Measurements from ENCODE around the gene PARD6G.

The PARD6G gene

DNA sequence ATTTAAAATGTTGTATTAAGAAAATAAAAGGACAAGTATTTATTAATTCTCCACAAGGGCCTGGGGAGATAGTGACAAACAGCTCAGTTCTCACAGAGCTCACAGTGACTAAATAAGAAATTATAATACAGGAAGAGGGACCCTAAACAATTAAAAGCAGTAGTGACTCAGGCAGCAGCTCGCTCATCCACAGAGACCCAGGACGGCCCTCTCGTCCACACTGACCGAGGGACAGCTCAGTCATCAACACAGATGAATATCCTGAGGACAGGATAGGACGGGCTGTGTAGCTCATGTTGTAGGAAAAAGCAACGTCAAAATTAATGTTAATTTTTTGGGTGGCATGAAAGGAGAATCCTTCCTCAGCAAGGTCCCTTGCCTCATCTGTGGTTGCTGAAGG lies 44.1 kb downstream of the PARD6G start:
- no peak overlapping the region for H3K27ac ChIP-seq (ENCODE audit: low read length)
- no peak overlapping the region for H3K4me3 ChIP-seq (ENCODE audit: low read length)
- no peak overlapping the region for H3K9ac ChIP-seq (ENCODE audit: low read depth, low read length)
- no peaks in the 10 kb centered on the region for H3K27me3 ChIP-seq (ENCODE audit: insufficient read depth, low read length)
- H3K9me3 ChIP-seq (ENCODE audit: insufficient read depth, low read depth, low read length) = no peaks in the 10 kb centered on the region
- H3K36me3 ChIP-seq (ENCODE audit: insufficient read depth, low read depth, low read length) = no peaks in the 10 kb centered on the region
- H3K4me1 ChIP-seq (ENCODE audit: insufficient read depth, low read length) = no peaks in the 10 kb centered on the region

DNA sequence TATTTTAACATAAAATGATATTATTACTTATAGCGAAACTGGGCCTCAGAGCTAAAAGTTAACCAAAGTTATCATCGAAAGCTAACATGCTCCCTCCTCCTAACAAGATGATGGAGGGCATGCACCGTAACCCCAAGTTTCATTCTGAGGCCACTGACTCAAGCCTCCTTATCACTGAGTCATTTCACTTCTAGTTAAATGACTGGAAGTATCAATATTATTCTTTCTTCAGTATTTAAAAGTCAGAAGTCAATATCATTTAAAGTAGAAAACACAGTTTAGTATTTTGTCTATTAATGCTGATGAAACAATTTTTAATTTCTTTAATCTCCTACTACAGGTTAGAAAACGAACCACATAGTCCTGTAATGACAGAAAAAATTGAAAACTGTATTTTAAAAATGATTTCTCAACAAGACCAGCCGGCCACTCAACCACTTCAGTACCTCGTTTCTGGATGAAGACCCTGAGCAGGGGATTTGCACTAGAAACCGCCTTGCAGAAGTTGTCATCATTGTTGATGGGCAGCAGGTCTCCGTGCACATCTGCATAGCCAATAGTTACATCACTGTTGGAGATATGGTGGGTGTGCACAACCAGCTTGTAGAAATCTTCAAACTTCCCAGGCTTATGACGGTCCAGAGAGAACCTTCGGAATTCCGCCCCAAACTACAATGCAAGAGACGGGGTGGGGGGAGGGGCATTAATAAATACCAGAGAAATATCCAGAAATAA lies 44.9 kb downstream of the PARD6G start:
- Histone ChIP-seq H3K9ac (ENCODE audit: low read depth, low read length) (no peak overlapping the region), H3K4me3 (ENCODE audit: low read length) (no peak overlapping the region), H3K9me3 (ENCODE audit: insufficient read depth, low read depth, low read length) (no peaks in the 10 kb centered on the region), H3K4me1 (ENCODE audit: insufficient read depth, low read length) (peaks cover 7% of the 10 kb centered on the region), H3K27ac (ENCODE audit: low read length) (no peak overlapping the region), H3K36me3 (ENCODE audit: insufficient read depth, low read depth, low read length) (no peaks in the 10 kb centered on the region), H3K27me3 (ENCODE audit: insufficient read depth, low read length) (no peaks in the 10 kb centered on the region)

DNA sequence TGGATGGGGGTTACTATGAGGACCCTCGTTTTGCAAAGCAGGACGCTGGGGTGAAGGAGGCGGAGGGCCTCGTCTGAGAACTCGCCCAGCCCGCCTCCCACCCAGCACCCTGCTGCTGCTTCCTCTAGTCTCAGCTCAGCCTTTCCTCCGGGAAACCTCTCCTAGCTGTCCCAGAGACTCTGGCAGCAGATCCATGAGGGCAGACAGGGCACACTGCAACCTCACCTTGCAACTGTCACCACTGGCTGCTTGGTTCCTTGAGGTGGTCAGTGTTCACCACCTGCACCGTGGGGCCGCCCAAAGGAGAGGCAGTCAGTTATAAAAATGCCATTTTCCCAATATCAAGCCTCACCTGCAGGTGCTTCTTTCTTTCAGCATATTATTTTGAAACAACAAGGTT lies 45.6 kb downstream of the PARD6G start:
- Histone ChIP-seq H3K4me3 (ENCODE audit: low read length) (no peak overlapping the region), H3K9ac (ENCODE audit: low read depth, low read length) (no peak overlapping the region), H3K9me3 (ENCODE audit: insufficient read depth, low read depth, low read length) (no peaks in the 10 kb centered on the region), H3K27ac (ENCODE audit: low read length) (no peak overlapping the region), H3K4me1 (ENCODE audit: insufficient read depth, low read length) (peaks cover 13% of the 10 kb centered on the region), H3K36me3 (ENCODE audit: insufficient read depth, low read depth, low read length) (no peaks in the 10 kb centered on the region), H3K27me3 (ENCODE audit: insufficient read depth, low read length) (no peaks in the 10 kb centered on the region)

DNA sequence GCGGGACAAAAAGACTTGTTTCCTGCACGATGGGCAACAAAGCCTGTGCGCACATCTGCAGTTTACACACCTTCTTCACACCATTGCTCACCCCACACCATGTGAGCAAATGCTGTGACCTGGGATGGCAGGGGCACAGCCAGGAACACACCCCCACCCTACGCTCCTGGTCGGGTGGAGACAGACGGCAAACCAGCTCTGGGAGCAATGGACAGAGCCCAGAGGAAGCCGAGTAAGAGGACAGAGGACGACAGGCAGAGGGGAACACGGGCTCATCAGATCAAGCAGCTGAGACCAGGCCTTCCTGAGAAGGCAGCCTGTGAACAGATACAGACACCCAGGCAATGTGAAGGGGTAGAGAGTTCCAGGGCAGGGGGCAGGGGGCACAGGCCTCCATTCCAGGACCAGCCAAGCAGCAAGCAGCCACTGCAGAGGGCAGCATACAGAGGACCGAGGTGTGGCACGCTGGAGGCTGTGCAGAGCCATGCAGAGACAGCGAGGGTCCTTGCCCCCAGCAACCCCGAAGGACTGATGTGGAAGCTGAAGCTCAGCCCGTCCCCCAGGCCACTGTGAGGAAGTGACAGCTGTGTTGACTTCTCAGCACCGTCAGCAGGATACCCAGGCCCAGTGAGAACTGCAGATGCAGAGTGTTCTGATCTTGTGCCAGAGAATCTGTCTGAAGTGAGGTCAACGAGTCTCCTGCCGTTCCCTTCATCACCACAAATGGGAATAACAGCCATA lies 46.2 kb downstream of the PARD6G start:
- Histone ChIP-seq H3K4me3 (ENCODE audit: low read length) (no peak overlapping the region), H3K4me1 (ENCODE audit: insufficient read depth, low read length) (peaks cover 17% of the 10 kb centered on the region), H3K9me3 (ENCODE audit: insufficient read depth, low read depth, low read length) (no peaks in the 10 kb centered on the region), H3K9ac (ENCODE audit: low read depth, low read length) (no peak overlapping the region), H3K27ac (ENCODE audit: low read length) (no peak overlapping the region), H3K27me3 (ENCODE audit: insufficient read depth, low read length) (no peaks in the 10 kb centered on the region), H3K36me3 (ENCODE audit: insufficient read depth, low read depth, low read length) (no peaks in the 10 kb centered on the region)

DNA sequence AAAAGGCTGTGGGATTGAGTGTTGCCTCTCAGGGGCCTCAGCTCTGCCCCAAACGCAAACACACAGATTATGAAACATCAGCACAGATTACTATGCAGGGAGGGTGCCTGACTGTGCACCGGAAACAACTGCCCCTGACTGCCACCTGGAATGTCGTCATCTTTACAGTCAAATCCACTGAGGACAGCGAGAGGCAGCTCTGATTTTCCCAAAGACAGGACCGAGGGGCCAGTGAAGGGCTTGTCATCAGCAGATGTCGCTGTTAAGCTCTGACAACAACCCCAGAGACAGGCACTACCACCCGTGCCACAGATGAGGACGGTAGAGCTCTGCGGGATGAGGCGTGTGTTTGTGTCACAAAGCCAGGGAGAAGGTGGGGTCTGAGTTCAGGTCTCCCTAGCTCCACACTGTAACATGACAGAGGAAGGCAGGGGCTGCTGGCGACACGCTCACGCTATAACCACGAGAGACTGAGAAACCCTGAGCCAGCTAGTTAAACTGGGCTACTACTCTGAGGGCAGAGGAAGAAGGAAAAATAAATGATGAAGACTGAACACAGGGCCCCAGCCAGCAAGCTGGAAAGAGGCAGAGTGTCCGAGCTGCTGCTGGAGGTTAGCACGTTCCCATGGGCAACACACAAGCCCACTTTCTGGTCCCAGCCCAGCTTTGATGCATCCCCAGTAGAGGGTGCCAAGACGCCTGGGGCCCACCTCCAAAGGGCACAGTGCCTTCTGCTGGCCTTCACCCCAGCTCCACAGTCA lies 47.0 kb downstream of the PARD6G start:
- Histone ChIP-seq H3K4me1 (ENCODE audit: insufficient read depth, low read length) (peaks cover 18% of the 10 kb centered on the region), H3K9ac (ENCODE audit: low read depth, low read length) (no peak overlapping the region), H3K27me3 (ENCODE audit: insufficient read depth, low read length) (no peaks in the 10 kb centered on the region), H3K9me3 (ENCODE audit: insufficient read depth, low read depth, low read length) (no peaks in the 10 kb centered on the region), H3K4me3 (ENCODE audit: low read length) (no peak overlapping the region), H3K36me3 (ENCODE audit: insufficient read depth, low read depth, low read length) (no peaks in the 10 kb centered on the region), H3K27ac (ENCODE audit: low read length) (no peak overlapping the region)

DNA sequence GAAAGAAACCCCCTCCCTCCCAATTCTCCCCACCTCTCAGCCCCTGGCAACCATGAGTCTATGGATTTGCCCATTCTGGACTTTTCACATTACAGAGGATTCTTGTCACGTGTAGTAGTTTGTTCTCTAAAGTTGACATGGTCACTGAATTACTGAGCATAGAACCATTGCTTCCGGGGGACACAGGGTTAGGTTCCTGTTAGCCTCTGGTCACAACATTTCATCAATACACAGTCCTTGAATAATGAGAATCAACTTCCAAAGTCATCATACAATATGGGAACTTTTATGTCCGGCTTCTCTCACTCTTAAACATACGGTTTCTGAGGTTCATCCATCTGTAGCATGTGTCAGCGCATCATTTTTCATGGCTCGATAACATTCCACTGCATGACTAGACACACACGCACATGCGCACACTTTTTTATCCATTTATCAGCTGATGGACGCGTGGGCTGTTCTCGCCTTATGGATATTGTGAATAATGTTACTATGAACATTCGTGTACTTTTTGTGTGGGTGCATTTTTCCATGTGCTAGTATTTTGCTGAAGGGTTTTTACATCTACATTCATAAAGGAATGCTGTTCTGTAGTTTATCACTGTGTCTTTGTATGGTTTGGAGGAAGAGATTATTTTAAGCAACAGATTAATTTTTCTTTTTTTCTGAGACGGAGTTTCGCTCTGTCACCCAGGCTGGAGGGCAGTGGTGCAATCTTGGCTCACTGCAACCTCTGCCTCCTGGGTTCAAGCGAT lies 48.1 kb downstream of the PARD6G start:
- Histone ChIP-seq H3K4me3 (ENCODE audit: low read length) (no peak overlapping the region), H3K9ac (ENCODE audit: low read depth, low read length) (no peak overlapping the region), H3K27ac (ENCODE audit: low read length) (no peak overlapping the region), H3K4me1 (ENCODE audit: insufficient read depth, low read length) (peaks cover 18% of the 10 kb centered on the region), H3K9me3 (ENCODE audit: insufficient read depth, low read depth, low read length) (no peaks in the 10 kb centered on the region), H3K36me3 (ENCODE audit: insufficient read depth, low read depth, low read length) (no peaks in the 10 kb centered on the region), H3K27me3 (ENCODE audit: insufficient read depth, low read length) (no peaks in the 10 kb centered on the region)

DNA sequence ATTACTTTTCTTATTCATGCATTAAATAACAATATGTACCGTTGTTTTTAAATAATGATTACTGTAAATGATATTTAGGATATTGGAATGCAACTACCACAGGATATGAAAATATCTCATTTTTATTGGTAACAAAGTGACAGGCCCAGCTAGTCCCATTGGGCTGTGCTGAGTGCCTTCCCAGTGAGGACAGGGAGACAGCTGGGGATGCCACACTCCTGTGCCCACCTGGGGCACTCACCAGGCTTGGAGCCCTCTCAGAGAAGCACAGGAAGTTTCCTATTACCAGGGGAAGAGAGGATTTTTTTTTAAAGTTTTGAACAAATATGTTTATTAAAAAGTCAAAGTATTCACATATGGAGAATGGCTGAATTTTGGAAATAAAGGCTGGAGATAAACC lies 48.9 kb downstream of the PARD6G start:
- Histone ChIP-seq H3K4me1 (ENCODE audit: insufficient read depth, low read length) (peaks cover 18% of the 10 kb centered on the region), H3K36me3 (ENCODE audit: insufficient read depth, low read depth, low read length) (no peaks in the 10 kb centered on the region), H3K27ac (ENCODE audit: low read length) (no peak overlapping the region), H3K9me3 (ENCODE audit: insufficient read depth, low read depth, low read length) (no peaks in the 10 kb centered on the region), H3K4me3 (ENCODE audit: low read length) (no peak overlapping the region), H3K27me3 (ENCODE audit: insufficient read depth, low read length) (no peaks in the 10 kb centered on the region), H3K9ac (ENCODE audit: low read depth, low read length) (no peak overlapping the region)

DNA sequence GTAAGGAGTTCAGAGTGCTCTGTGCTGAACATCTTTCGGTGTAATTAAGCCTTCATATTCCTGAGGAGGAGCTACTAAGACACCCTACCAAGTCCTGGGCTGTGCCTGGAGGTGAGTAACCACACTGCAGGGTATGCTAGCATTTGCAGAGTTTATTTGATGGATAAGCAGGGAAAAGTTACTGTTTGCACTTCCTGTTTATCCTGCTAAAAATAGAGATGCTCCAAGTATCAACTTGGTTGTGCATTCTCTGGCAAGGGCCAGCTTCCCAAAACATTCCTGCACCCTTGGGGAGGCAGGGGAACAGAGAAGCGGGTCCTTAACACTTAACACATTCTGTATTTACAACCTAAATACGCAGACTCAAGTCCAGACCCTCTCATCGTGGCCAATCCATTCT lies 49.8 kb downstream of the PARD6G start:
- no peaks in the 10 kb centered on the region for H3K9me3 ChIP-seq (ENCODE audit: insufficient read depth, low read depth, low read length)
- peak overlapping the region; percentile 60 for H3K27ac ChIP-seq (ENCODE audit: low read length)
- no peaks in the 10 kb centered on the region for H3K27me3 ChIP-seq (ENCODE audit: insufficient read depth, low read length)

DNA sequence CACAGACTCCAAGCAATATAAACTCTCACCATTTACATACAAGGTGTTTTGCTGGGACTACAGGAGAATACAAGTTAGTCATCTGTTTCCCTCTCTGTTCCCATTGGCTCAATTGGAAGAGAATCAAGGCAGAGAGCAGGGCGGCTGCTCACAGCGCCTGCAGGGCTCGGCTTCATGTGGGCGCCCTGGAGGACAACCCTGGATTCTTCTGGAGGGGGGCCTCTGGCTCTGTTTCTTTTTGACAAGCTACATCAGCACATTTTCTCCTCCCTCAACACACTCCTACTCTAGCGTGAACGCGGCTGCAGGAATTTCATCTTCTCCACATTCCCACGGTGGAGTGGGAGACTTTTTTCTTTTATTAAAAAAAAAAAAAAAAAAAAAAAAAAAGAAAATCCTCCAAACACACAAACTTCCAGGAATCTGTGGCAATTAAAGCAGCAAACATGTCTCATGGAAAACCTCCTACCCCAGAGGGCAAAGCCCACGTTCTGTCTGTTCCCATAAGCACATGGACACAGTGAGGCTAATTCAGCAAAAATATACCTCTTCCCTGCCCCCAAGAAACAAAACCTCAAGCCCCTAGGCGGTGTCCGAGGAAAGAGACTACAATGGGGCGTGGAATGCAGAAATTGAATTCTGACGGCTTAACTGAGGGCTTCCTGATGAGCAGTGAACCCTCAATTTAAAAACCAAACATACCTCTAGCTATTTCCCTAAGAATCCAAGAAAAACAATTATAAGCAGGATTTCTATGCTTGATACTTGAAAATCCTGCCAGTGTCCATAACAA lies 50.6 kb downstream of the PARD6G start:
- no peaks in the 10 kb centered on the region for H3K9me3 ChIP-seq (ENCODE audit: insufficient read depth, low read depth, low read length)
- H3K27me3 ChIP-seq (ENCODE audit: insufficient read depth, low read length) = no peaks in the 10 kb centered on the region
- H3K4me3 ChIP-seq (ENCODE audit: low read length) = peak overlapping the region; percentile 3
- H3K36me3 ChIP-seq (ENCODE audit: insufficient read depth, low read depth, low read length) = no peaks in the 10 kb centered on the region
- H3K4me1 ChIP-seq (ENCODE audit: insufficient read depth, low read length) = peaks cover 18% of the 10 kb centered on the region
- H3K27ac ChIP-seq (ENCODE audit: low read length) = peak overlapping the region; percentile 60
- peak overlapping the region; percentile 3; the same call in 1 of the 2 replicates for H3K9ac ChIP-seq (ENCODE audit: low read depth, low read length)

More for the DNA sequence above, 49.8 kb downstream of the PARD6G start:
- Histone ChIP-seq H3K4me1 (ENCODE audit: insufficient read depth, low read length) (peaks cover 18% of the 10 kb centered on the region), H3K4me3 (ENCODE audit: low read length) (peak overlapping the region; percentile 3; the same call in 1 of the 2 replicates), H3K9ac (ENCODE audit: low read depth, low read length) (peak overlapping the region; percentile 3; the same call in 1 of the 2 replicates), H3K36me3 (ENCODE audit: insufficient read depth, low read depth, low read length) (no peaks in the 10 kb centered on the region)

DNA sequence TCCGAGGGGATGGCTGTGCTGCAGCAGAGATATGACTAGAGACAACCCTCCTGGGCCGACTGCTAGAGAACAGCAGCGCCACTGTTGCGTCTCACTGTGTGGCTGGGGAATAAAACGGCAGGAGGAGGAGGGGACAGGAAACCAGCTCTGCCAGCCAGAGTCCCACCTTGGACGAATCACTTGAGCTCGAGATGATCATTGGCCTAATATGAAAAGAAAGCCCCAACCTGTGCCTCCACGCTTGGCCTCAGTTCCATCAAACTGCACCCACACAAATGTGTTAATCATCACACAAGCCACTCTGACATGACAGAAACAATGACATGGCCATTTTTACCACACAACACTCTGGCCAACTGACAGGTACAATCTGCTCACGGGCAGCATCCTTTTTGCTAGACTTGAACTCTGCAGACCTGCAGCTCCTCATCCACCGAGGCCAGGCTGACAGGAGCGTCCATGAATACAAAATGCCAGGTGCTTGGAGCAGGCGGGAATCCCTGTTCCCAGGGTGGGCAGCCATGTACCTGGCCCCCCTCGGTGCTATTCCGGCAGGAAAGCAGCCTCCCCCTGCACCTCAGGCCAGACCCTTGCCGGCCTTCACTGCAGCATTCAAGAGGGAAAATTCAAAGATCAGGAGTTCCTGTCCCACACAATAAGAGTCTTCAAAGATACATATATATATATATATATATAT lies 52.3 kb downstream of the PARD6G start:
- Histone ChIP-seq H3K27ac (ENCODE audit: low read length) (no peak overlapping the region), H3K4me3 (ENCODE audit: low read length) (no peak overlapping the region), H3K36me3 (ENCODE audit: insufficient read depth, low read depth, low read length) (no peaks in the 10 kb centered on the region), H3K27me3 (ENCODE audit: insufficient read depth, low read length) (no peaks in the 10 kb centered on the region), H3K4me1 (ENCODE audit: insufficient read depth, low read length) (peaks cover 18% of the 10 kb centered on the region), H3K9me3 (ENCODE audit: insufficient read depth, low read depth, low read length) (no peaks in the 10 kb centered on the region), H3K9ac (ENCODE audit: low read depth, low read length) (no peak overlapping the region)

Data from iPS-20b (cell line).